ENCODE measurements around the gene INS. TPM values are rescaled to one million over a fixed set of nuclear protein-coding genes. Genes with fewer than 3 reads are reported as not detected.

INS gene
- total and polyA plus RNA-seq, 11 donors = 0.67 to 1.8 TPM; not detected in 9

DNA sequence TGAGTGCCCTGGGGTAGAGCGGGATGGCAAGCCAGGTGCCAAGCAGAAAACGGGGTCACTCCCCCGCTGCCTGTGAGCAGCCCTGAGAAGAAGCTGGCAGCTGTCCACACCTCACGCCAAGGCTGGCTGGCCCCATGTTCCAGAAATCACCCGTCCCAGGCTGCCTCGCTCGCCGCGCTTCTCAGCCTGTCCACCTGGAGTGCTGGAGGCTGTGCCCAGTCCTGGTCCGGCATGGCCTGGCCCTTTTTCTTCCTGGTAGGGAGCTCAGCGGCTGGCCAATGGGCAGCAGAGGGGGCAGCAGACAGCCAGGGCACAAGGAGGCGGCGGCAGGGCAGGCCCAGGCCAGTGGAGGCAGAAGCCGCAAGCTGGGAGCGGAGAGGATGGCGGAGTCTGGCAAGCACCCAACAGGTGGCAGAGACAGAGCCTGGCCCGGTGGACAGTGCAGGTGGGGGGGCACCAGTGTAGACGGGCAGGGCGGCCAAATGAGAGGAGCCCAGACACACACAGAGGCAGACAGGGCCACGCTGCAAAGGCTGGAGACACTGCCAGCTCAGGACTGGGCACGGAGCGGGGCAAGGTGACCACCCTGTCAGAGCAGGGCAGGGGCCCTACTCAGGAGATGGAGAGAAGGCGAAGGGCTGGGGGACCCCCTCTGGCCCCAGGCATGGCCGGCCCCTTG, 47.8 kb upstream of the INS start:
- no peak for TF ChIP-seq POLR2A (IDR thresholded peaks at IDR 0.05)
- TF ChIP-seq, protein P1, sequence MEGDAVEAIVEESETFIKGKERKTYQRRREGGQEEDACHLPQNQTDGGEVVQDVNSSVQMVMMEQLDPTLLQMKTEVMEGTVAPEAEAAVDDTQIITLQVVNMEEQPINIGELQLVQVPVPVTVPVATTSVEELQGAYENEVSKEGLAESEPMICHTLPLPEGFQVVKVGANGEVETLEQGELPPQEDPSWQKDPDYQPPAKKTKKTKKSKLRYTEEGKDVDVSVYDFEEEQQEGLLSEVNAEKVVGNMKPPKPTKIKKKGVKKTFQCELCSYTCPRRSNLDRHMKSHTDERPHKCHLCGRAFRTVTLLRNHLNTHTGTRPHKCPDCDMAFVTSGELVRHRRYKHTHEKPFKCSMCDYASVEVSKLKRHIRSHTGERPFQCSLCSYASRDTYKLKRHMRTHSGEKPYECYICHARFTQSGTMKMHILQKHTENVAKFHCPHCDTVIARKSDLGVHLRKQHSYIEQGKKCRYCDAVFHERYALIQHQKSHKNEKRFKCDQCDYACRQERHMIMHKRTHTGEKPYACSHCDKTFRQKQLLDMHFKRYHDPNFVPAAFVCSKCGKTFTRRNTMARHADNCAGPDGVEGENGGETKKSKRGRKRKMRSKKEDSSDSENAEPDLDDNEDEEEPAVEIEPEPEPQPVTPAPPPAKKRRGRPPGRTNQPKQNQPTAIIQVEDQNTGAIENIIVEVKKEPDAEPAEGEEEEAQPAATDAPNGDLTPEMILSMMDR (IDR thresholded peaks at IDR 0.05) = no peak
- peak in 1 of 4 donors; percentile 10 for ATAC-seq
- Histone ChIP-seq H3K27me3 (peaks cover 0 to 11% (median 0%) of the 10 kb centered on the region in 9 donors), H3K36me3 (no peaks in the 10 kb centered on the region), H3K4me1 (no peaks in the 10 kb centered on the region), H3K4me3 (no peak overlapping the region), H3K27ac (no peak overlapping the region), H3K9me3 (peaks cover 0 to 6% (median 0%) of the 10 kb centered on the region in 12 donors)
- DNase-seq = peak in 3 of 5 donors; percentile 7 to 71 (median 20)
- 75 to 84% (median 79%) methylated on average over 13 to 24 of the region's 24 CpGs for WGBS, 4 donors
- intact Hi-C loops (cut with DNase I) = no loop called here

DNA sequence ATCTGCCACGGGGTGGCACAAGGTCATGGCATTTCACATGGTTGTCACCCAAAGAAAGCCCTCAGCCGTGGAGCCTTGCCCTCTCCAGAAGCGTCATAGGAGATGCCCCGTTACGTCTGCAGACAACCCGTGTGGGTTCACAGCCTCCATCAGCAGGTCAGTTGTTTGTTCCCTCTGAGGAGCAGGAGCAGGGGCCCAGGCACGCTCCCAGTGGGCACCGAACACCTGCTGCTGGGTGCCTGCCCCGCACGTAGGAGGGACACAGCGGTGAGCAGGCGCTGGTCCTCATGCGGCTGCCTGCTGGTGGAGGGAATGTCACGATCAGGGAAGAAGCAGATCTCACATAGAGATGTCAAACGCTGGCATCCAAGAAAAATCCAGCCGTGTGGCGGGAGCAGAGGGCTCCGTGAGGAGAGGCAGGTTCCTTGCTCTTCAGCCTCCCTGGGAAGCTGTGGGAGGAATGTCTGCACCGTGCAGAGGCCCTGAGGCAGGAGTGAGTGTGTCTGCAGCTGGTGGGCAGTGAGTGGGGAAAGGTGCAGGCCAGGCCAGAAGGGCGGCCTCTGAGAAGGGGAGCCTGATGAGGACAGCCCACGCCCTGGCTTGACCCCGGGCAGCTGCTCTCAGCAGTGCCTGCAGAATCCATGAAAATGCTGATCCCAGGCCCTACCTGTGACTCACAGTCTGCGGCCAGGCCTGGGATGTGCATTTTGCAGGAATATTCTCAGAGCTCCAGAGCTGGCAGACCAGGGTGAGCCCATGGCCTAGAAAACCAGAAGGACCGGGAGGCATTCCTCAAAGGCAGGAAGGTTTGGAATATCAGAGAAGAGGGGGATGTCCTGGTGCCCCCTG, 47.0 kb upstream of the INS start:
- intact Hi-C loops (cut with DNase I) = no loop called here
- Histone ChIP-seq H3K27ac (no peak overlapping the region), H3K4me3 (no peak overlapping the region), H3K27me3 (peaks cover 0 to 11% (median 0%) of the 10 kb centered on the region in 9 donors), H3K4me1 (no peaks in the 10 kb centered on the region), H3K9me3 (peaks cover 0 to 6% (median 0%) of the 10 kb centered on the region in 12 donors), H3K36me3 (no peaks in the 10 kb centered on the region)
- no peak for TF ChIP-seq POLR2A (IDR thresholded peaks at IDR 0.05)
- 70 to 86% (median 82%) methylated on average over 22 to 24 of the region's 24 CpGs for WGBS, 4 donors
- ATAC-seq = no peak
- peak in 3 of 5 donors; percentile 3 to 46 (median 12) for DNase-seq

DNA sequence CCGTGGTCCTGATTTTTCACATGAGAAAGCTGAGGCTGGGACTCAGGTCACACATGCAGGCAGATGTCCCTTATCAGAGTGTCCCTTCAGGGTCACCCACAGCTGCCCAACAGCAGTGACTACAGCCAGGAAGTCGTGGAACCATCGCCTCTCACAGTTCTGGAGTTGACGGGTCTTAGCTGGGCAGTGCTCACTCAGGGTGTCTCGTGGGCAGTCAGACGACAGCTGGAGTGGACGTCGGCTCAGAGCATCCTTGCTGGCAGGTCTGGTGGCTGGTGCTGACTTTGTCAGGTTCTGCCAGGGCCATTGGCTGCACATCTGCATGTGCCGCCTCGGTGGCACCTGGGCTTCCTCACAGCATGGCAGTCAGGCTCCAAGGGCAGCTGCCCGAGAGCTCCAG, 46.2 kb upstream of the INS start:
- H3K27me3 ChIP-seq = peaks cover 0 to 11% (median 0%) of the 10 kb centered on the region in 9 donors
- peaks cover 0 to 6% (median 0%) of the 10 kb centered on the region in 12 donors for H3K9me3 ChIP-seq
- no peaks in the 10 kb centered on the region for H3K36me3 ChIP-seq
- intact Hi-C loops (cut with DNase I) = no loop called here
- 77 to 87% (median 85%) methylated on average over 9 to 11 of the region's 11 CpGs for WGBS, 4 donors
- ATAC-seq = no peak
- no peak overlapping the region for H3K4me3 ChIP-seq
- H3K27ac ChIP-seq = no peak overlapping the region
- no peaks in the 10 kb centered on the region for H3K4me1 ChIP-seq
- TF ChIP-seq, protein P1 (IDR thresholded peaks at IDR 0.05) = no peak
- TF ChIP-seq POLR2A (IDR thresholded peaks at IDR 0.05) = no peak
- peak in 3 of 5 donors; percentile 2 to 18 (median 13) for DNase-seq

DNA sequence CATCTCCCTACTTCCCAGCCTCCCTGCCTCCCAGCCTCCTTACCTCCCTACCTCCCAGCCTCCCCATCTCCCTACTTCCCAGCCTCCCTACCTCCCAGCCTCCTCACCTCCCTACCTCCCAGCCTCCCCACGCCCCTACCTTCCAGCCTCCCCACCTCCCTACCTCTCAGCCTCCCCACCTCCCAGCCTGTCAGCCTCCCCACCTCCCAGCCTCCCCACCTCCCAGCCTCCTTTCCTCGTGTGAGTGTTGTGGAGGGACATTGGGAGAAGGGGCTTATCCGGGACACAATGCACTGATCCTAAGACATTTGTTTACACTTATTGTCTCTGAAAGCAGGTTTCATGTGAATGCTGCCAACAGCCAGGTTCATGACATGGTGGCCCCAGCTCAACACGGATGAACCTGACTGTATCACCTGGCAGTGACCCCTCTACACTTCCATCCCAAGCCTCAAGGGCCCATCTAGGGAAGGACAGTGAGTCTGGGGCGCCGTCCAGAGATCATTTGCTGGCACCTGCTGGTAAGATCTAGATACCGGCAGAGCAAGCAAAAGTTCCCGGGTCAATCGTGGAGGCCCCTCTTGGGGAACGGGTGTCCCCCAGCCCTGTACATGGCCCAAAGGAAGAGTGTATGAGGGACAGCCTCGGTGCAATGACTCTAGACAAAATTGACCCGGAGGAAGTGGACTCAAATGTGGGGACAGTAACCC, 45.1 kb upstream of the INS start:
- TF ChIP-seq POLR2A (IDR thresholded peaks at IDR 0.05) = no peak
- TF ChIP-seq, protein P1 (IDR thresholded peaks at IDR 0.05) = no peak
- Histone ChIP-seq H3K27me3 (peaks cover 0 to 11% (median 0%) of the 10 kb centered on the region in 9 donors), H3K4me3 (no peak overlapping the region), H3K4me1 (no peaks in the 10 kb centered on the region), H3K36me3 (no peaks in the 10 kb centered on the region), H3K9me3 (peaks cover 0 to 6% (median 0%) of the 10 kb centered on the region in 12 donors), H3K27ac (no peak overlapping the region)
- peak in 3 of 5 donors; percentile 2 to 44 (median 10) for DNase-seq
- intact Hi-C loops (cut with DNase I) = no loop called here
- ATAC-seq = no peak
- WGBS, 4 donors = 76 to 84% (median 82%) methylated on average over 12 of the region's 12 CpGs
